Mammary epithelial cell (primary cell): ENCODE measurements around the gene ANKRD9.
"Not testable (repeated sequence)": the region's sequence is repeated elsewhere in the genome, so short reads cannot be mapped to it uniquely, and the experiment has no call there.

Experiments
- CTCF ChIP-seq, 2 donors: IDR thresholded peaks in 1 of 2; conservative IDR thresholded peaks in 1 of 2; 2 replicates each; pipeline ENCODE4 v1.5.1; 2011 to 2012; ENCODE audit warnings: inconsistent platforms in 2 of 2, low read length in 2 of 2, mild to moderate bottlenecking in 2 of 2, control low read depth in 1 of 2, low read depth in 1 of 2; ENCODE audit not compliant: insufficient read depth in 1 of 2; ENCODE audit errors: extremely low read depth in 1 of 2
- EZH2 ChIP-seq: IDR thresholded peaks from 2 replicates; pipeline ENCODE4 v1.6.1; 2012; ENCODE audit warnings: low read length, inconsistent platforms, borderline replicate concordance

DNA sequence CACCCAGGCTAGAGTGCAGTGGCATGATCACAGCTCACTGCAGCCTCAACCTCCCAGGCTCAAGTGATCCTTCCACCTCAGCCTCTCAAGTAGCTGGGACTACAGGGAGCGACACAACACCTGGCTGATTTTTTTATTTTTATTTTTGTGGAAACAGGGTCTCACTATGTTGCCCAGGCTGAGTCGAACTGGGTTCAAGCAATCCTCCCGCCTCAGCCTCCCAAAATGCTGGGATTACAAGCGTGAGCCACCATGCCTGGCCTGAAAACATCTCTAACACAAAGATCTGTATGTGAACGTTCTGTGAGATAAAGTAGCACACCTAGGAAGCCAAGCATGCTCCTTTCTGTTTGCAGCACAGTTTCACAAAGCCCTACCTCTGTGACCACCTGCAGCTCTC, 10.1 kb upstream of the ANKRD9 start:
- not testable (repeated sequence) for TF ChIP-seq CTCF (conservative IDR thresholded peaks at IDR 0.05 in 1 of 2, IDR thresholded peaks at IDR 0.05 in 1 of 2; ENCODE audit: extremely low read depth in 1 of 2, insufficient read depth in 1 of 2, low read depth in 1 of 2, low read length in 2 of 2); EZH2
